ENCODE measurements around the gene CSGALNACT2.

CSGALNACT2 gene

DNA sequence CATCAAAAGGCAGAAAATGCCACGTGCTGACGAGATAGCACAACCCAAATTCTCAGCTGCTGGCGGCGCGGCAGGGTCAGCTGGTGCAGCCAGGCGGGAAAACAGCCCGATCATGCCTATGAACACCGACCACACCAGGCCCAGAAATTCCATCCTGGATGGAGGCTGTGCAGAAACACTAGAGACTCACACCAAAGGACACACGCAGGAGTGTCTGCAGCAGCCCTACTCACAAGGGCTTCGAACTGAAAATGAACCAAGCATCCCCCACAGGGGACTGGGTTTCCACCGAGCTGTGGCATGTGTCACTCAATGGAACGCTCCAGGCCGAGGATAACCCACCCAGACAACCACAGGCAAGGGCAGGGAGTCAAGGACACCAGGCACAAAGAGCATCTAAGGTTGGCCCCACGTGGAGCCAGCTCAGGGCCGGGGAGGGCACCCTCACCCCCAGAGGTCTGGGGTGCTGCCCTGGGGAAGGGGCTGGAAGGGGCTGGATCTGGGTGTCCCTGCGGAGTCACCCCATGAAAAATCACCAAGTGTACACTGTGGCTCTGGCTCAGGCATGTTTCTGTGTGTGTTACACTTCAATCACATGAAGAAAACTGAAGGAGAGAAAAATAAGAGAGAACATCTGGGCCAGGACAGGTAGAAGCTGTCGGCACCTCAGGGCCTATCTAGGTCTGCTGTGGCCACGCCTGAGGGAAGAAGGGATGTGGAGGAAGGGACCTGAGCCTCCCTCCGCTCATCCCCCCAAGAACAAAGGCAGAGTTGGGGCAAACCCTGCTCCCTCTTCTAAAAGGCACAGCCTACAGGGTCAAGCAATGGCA is 95.6 kb downstream of the CSGALNACT2 start:
- no peaks in the 10 kb centered on the region for H3K36me3 ChIP-seq (ENCODE audit: insufficient read depth, low read length)

DNA sequence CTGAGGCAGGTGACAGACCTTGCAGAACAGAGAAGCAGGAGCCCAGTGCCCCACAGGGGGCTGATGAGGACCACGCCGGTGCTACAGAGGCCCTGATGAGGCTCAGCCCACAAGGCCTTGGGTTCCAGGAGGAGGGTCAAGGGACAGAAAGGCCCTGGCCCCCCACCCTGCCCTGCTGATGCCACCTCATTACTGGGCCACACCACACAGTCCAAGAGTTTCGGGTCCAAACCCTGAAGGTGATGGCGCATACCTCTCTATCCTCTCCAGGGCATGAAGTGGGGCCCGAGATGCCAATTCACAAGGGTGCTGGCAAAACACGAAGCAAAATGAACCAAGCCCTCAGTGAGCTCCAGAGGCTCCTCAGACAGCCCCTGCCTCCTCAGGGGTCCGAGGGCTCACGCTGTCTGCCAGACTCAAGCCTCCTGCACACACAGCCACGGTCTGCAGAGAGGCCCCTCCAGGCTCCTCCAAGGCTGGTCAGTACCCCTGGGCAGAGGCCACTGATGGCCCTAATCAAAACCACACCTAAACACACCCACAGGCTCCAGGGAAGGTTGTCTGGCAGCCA is 96.3 kb downstream of the CSGALNACT2 start:
- Histone ChIP-seq H3K4me3 (ENCODE audit: low read depth, low read length) (no peak overlapping the region), H3K4me1 (ENCODE audit: control insufficient read depth, insufficient read depth, low read length, unreplicated experiment) (no peaks in the 10 kb centered on the region), H2AFZ (ENCODE audit: low read length, unreplicated experiment) (no peak overlapping the region), H3K27me3 (ENCODE audit: insufficient read depth, low read length) (peaks cover 51% of the 10 kb centered on the region), H3K27ac (ENCODE audit: low read depth, low read length) (no peak overlapping the region), H3K36me3 (ENCODE audit: insufficient read depth, low read length) (no peaks in the 10 kb centered on the region), H3K79me2 (ENCODE audit: control insufficient read depth, insufficient read depth, low read length, unreplicated experiment) (no peaks in the 10 kb centered on the region)

More for the DNA sequence above, 95.6 kb downstream of the CSGALNACT2 start:
- Histone ChIP-seq H3K27ac (ENCODE audit: low read depth, low read length) (no peak overlapping the region), H2AFZ (ENCODE audit: low read length, unreplicated experiment) (no peak overlapping the region), H3K79me2 (ENCODE audit: control insufficient read depth, insufficient read depth, low read length, unreplicated experiment) (no peaks in the 10 kb centered on the region), H3K27me3 (ENCODE audit: insufficient read depth, low read length) (peaks cover 51% of the 10 kb centered on the region), H3K4me3 (ENCODE audit: low read depth, low read length) (no peak overlapping the region), H3K4me1 (ENCODE audit: control insufficient read depth, insufficient read depth, low read length, unreplicated experiment) (no peaks in the 10 kb centered on the region)

Measured in ACC112 (cell line).